COLO668 (cell line): Measurements from ENCODE around the gene IRF9.
"Not testable (repeated sequence)": the region's sequence is repeated elsewhere in the genome, so short reads cannot be mapped to it uniquely, and the experiment has no call there.

ENCODE experiments used
- DNase-seq: peaks from one replicate; lab custom pipeline; 2025; ENCODE audit not compliant: unreplicated experiment; lab: John Stamatoyannopoulos, UW

Gene IRF9

GRCh38 chr14:24190416-24190815 is 29.4 kb downstream of the IRF9 start:
- DNase-seq = no peak

DNA sequence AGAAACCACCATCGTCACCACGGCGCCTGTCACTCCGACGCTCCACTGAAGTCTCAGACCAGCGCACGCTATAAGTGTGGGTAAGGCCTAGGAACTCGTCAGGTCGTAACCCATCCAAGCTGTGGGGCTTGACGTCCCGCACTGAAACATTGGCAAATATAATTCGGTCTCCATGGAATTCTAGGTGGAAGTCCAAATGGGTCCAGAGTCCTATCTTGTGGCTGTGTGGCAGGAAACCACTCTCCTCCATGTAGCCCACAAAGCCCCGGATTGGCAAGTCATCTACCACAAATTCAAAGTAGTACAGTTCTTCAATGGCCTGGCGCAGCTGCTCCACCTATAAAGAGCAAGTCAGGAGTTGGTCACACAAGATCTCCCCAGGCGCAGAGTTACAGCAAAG is 31.9 kb downstream of the IRF9 start:
- no peak for DNase-seq

GRCh38 chr14:24194186-24194872 is 33.3 kb downstream of the IRF9 start:
- DNase-seq = no peak

GRCh38 chr14:24194873-24195185 is 33.8 kb downstream of the IRF9 start:
- no peak for DNase-seq

DNA sequence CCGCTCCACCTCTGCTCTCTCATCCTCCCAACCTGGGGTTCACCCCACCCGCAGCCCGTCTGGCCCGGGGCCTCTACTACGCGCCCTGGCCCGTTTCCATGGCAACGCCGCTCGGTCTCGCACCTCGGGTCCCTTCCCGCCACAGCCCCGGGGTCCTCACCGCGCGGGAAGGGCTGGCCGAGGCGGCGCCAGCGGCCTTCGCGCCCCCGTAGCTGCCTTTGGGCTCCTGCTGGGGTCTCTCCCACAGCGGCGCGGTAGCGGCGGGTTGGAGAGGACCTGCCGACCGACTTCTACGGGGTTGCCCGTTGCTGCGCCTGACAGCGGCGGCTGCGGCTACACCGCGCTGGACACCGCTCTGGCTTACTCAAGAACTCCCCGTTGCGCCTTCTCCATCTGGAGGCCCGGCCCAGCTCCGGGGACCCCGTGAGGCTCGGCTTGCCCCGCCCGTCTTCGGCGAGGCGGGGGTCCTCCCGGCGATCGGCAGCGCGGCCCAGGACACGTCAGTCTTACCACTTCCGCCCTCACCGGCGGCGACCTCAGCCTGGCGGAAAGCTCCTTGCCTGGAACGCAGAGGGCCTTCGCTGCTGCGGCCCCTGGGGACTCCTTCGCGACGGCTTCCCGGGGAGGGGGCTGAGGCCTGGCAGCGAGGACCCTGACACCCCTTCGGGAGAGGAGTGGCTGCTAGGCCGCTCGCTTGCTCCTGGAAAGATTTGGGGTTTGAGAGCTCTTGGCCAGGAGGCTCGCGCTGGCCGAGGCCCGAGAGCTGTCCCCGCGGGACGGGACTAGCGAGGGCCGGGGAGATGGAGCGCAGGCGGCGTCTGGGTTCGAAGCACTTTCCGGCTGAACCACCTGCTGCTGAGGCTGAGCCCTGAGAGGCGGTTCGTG is 34.4 kb downstream of the IRF9 start, which contains the start of gene TM9SF1:
TM9SF1 (minus strand) TSS at position 256 of the 885 bp plus-strand sequence. CDS start 422 bp downstream, outside the sequence.
- peak; percentile 95 for DNase-seq

GRCh38 chr14:24196071-24197055 is 35.3 kb downstream of the IRF9 start:
- DNase-seq = peak; percentile 56

DNA sequence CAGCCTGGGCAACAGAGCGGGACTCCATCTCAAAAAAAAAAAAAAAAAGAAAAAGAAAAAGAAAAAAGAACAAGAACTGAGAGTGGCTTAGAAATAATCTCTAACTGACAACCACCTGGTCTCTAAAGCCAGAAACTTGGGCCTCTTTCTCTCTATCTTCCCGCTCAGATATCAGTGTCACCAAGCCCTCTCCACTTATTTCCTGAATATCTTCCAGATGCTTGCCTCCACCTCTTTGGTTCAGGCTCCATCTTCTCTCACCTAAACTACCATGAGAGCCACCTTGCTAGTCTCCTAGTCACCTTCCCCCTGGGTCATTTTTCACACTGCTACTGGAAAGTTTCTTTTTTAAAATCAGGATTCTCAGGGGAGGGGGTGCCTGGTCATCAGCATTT is 36.0 kb downstream of the IRF9 start:
- no peak for DNase-seq

GRCh38 chr14:24198814-24199524 is 37.9 kb downstream of the IRF9 start:
- DNase-seq = no peak

DNA sequence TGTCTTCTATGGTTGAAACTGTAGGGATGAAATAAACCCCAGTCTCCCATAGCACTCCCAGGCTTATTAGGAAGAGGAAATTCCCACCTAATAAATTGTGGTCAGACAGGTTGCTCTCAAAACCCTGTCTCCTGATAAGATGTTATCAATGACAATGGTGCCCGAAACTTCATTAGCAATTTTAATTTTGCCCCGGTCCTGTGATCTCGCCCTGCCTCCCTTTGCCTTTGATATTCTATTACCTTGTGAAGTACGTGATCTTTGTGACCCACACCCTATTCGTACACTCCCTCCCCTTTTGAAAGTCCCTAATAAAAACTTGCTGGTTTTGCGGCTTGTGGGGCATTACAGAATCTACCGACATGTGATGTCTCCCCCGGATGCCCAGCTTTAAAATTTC is 41.5 kb downstream of the IRF9 start:
- not testable (repeated sequence) for DNase-seq

DNA sequence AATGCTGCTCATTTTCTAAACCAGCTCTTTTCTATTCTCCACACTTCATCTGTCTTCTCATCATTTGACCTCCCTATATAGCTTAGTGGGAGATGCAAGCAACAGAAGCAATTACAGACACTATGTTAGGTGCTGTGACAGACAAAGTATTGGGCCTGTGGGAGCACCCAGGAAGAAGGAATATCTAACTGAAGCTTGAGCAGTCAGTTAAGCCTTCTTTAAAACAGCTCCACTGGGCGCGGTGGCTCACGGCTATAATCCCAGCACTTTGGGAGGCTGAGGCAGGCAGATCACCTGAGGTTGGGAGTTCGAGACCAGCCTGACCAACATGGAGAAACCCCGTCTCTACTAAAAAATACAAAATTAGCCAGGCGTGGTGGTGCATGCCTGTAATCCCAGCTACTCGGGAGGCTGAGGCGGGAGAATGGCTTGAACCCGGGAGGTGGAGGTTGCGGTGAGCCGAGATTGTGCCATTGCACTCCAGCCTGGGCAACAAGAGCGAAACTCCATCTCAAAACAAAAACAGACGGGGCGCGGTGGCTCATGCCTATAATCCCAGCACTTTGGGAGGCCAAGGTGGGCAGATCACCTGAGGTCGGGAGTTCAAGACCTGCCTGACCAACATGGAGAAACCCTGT is 42.3 kb downstream of the IRF9 start:
- not testable (repeated sequence) for DNase-seq

DNA sequence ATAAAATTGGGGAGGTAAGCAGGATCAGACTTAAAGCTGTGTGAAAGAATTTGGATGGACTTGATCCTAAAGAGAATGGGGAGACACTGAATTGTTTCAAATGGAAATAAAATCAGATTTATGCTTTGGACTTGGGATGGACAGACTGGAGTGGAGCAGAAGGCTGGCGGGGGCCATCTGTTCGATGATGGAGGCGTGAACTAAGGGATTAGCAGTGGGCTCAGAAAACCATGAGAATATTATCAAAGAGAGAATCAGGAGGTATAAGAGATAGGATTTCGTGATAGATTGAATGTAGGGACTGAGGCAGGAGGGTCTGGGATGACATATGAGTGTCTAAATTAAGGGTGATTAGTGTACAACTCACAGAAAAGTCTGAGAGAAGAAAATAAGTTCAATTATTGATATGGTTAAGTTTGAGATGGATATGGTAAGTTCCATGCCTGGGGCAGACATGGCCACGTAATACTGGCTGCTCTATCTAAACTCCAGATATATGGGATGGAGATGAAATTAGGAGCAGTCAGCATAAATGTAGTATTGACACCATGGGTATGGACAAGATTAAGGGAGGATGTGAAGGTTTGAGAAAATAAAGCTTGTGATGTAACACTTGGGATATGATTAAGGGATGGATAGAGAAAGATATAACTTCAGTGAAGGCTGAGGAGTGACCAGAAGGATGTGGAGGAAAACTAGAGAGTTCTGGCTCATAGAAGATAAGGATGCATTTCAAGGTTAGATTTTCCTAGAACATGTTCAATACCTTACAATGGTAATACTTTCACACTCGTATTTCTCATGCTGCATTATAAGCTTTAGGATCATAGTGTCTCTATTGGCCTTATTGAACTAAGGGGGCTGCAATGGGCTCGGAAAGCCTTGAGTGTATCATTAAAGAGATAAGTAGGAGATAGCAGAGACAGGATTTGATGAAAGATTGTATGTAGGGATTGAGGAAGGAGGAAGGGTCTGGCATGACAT is 43.4 kb downstream of the IRF9 start:
- DNase-seq = no peak

GRCh38 chr14:24206260-24207103 is 45.4 kb downstream of the IRF9 start:
- DNase-seq = no peak

DNA sequence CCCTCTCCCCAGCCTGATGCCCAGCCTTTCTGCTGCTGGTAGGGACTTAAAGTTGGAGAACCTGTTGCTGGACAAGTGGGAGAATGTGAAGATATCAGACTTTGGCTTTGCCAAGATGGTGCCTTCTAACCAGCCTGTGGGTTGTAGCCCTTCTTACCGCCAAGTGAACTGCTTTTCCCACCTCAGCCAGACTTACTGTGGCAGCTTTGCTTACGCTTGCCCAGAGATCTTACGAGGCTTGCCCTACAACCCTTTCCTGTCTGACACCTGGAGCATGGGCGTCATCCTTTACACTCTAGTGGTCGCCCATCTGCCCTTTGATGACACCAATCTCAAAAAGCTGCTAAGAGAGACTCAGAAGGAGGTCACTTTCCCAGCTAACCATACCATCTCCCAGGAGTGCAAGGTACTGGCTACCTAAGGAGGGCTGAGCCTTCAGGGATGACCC is 46.1 kb downstream of the IRF9 start:
- no peak for DNase-seq

DNA sequence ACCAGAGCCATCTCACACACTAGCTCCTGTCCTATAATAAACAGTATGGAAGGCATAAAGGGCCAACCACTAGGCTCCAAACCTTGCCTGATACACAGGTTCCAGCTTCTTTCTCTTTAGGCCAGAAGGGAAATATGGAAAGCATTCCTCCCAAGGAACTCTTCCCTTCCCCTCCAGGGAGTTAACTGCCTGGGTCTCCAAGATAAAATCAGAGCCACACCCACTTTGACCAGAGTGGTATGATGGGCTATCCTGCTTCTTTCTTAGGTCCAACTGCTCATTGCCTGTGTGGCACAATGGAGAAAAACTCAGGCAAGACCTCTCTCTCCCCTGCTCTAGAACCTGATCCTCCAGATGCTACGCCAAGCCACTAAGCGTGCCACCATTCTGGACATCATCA is 46.6 kb downstream of the IRF9 start:
- DNase-seq = no peak

- no peak for DNase-seq
Measured at GRCh38 chr14:24211311-24211710, 50.2 kb downstream of the IRF9 start.

GRCh38 chr14:24212924-24213865 is 52.1 kb downstream of the IRF9 start, which contains the start of gene CHMP4A:
CHMP4A (minus strand) TSS chr14:24213488; CDS start chr14:24213439, 49 bp downstream.
- DNase-seq = peak; percentile 98
